OCI-LY1 (cell line): ENCODE data around the gene PDCD6IP.
"Not testable (repeated sequence)": the region's sequence is repeated elsewhere in the genome, so short reads cannot be mapped to it uniquely, and the experiment has no call there.

Source experiments
- H2AFZ ChIP-seq: fragments of 200-600 bp; sonication (generic), shearing (Covaris generic); 2 replicates; pipeline ENCODE4 v1.6.0; 2014; ENCODE audit warnings: antibody characterized with exemption, mild to moderate bottlenecking, low read length
- H3F3A ChIP-seq: fragments of 200-600 bp; sonication (generic), shearing (Covaris generic); 2 replicates; pipeline ENCODE4 v1.6.0; 2014; ENCODE audit warnings: mild to moderate bottlenecking, antibody characterized with exemption, low read length, moderate library complexity; ENCODE audit not compliant: insufficient read depth
- H3K27ac ChIP-seq: fragments of 200-600 bp; sonication (generic); 2 replicates; pipeline ENCODE4 v1.5.1; 2014; ENCODE audit warnings: low read length, mixed run types, mild to moderate bottlenecking, low read depth; ENCODE audit not compliant: poor library complexity, severe bottlenecking
- H3K27me3 ChIP-seq: fragments of 200-600 bp; sonication (generic); 2 replicates; pipeline ENCODE4 v1.6.0; 2014; ENCODE audit warnings: antibody characterized with exemption, mild to moderate bottlenecking, low read length, moderate library complexity; ENCODE audit not compliant: insufficient read depth
- H3K36me3 ChIP-seq: fragments of 200-600 bp; sonication (generic); 2 replicates; pipeline ENCODE4 v1.6.1; 2014; ENCODE audit warnings: mild to moderate bottlenecking, antibody characterized with exemption, low read length, moderate library complexity, mixed read lengths; ENCODE audit not compliant: insufficient read depth
- H3K4me1 ChIP-seq: fragments of 200-600 bp; sonication (generic); 2 replicates; pipeline ENCODE4 v1.5.1; 2014; ENCODE audit warnings: mild to moderate bottlenecking, low read length, moderate library complexity; ENCODE audit not compliant: insufficient read depth, severe bottlenecking
- H3K4me2 ChIP-seq: fragments of 200-600 bp; sonication (generic), shearing (Covaris generic); 2 replicates; pipeline ENCODE4 v1.6.1; 2014; ENCODE audit warnings: low read length
- H3K4me3 ChIP-seq: fragments of 200-600 bp; sonication (generic); 2 replicates; pipeline ENCODE4 v1.5.1; 2014; ENCODE audit warnings: low read length, low read depth, mild to moderate bottlenecking, mixed read lengths; ENCODE audit not compliant: poor library complexity, severe bottlenecking
- H3K79me2 ChIP-seq: fragments of 200-600 bp; shearing (Covaris generic); 2 replicates; pipeline ENCODE4 v1.6.1; 2016; ENCODE audit warnings: mixed run types, low read length, mixed read lengths; ENCODE audit not compliant: insufficient read depth
- H3K9ac ChIP-seq: fragments of 200-600 bp; sonication (generic), shearing (Covaris generic); 2 replicates; pipeline ENCODE4 v1.6.1; 2014; ENCODE audit warnings: mild to moderate bottlenecking, low read length, mixed read lengths
- H3K9me2 ChIP-seq: fragments of 200-600 bp; sonication (generic), shearing (Covaris generic); 2 replicates; pipeline ENCODE4 v1.6.1; 2014; ENCODE audit warnings: low read depth, mild to moderate bottlenecking, low read length, mixed read lengths
- H3K9me3 ChIP-seq: fragments of 200-600 bp; shearing (Covaris generic); 2 replicates; pipeline ENCODE4 v1.6.1; 2014; ENCODE audit warnings: low read length, mixed read lengths
- H4K20me1 ChIP-seq: fragments of 200-600 bp; sonication (generic), shearing (Covaris generic); 2 replicates; pipeline ENCODE4 v1.6.0; 2016; ENCODE audit warnings: mild to moderate bottlenecking, low read length; ENCODE audit not compliant: insufficient read depth
- CTCF ChIP-seq: fragments of 200-600 bp; sonication (generic), shearing (Covaris generic); IDR thresholded peaks from 2 replicates; pipeline ENCODE4 v1.5.1; 2017; ENCODE audit warnings: mild to moderate bottlenecking, antibody characterized with exemption, low read length, moderate library complexity, mixed read lengths
- EZH2 ChIP-seq: fragments of 200-600 bp; sonication (generic), shearing (Covaris generic); IDR thresholded peaks from 2 replicates; pipeline ENCODE4 v1.8.0; 2017; ENCODE audit warnings: borderline replicate concordance, mixed run types, mild to moderate bottlenecking, antibody characterized with exemption, low read length, moderate library complexity, mixed read lengths

Gene PDCD6IP

GRCh38 chr3:33848624-33849347, 50.4 kb downstream of the PDCD6IP start:
- Histone ChIP-seq H4K20me1 (no peaks in the 10 kb centered on the region), H3K27me3 (no peaks in the 10 kb centered on the region), H3K9me2 (no peaks in the 10 kb centered on the region), H3F3A (no peaks in the 10 kb centered on the region), H3K27ac (no peak overlapping the region), H3K4me2 (no peak overlapping the region), H3K9ac (no peak overlapping the region), H3K9me3 (no peaks in the 10 kb centered on the region), H3K36me3 (peaks cover 40% of the 10 kb centered on the region), H2AFZ (no peak overlapping the region), H3K79me2 (no peaks in the 10 kb centered on the region), H3K4me1 (no peaks in the 10 kb centered on the region), H3K4me3 (no peak overlapping the region)
- no peak for TF ChIP-seq EZH2
- TF ChIP-seq CTCF, result no peak

- not testable (repeated sequence) for H3K4me2 ChIP-seq, H3K27ac ChIP-seq, H3K79me2 ChIP-seq, H3K9me2 ChIP-seq, H3K4me3 ChIP-seq, H2AFZ ChIP-seq, H3K9ac ChIP-seq, H3K4me1 ChIP-seq, H3F3A ChIP-seq, H3K27me3 ChIP-seq, H4K20me1 ChIP-seq, H3K9me3 ChIP-seq
- H3K36me3 ChIP-seq, result peaks cover 42% of the 10 kb centered on the region
Measured at GRCh38 chr3:33850599-33850998, 52.2 kb downstream of the PDCD6IP start.

GRCh38 chr3:33855407-33855806, 57.0 kb downstream of the PDCD6IP start:
- not testable (repeated sequence) for H3K9ac ChIP-seq, H2AFZ ChIP-seq, H3K9me3 ChIP-seq, H3F3A ChIP-seq, H3K4me3 ChIP-seq, H3K27me3 ChIP-seq, H3K4me2 ChIP-seq, H3K4me1 ChIP-seq, H3K79me2 ChIP-seq, H3K9me2 ChIP-seq, H4K20me1 ChIP-seq, H3K27ac ChIP-seq
- peaks cover 40% of the 10 kb centered on the region for H3K36me3 ChIP-seq

GRCh38 chr3:33855884-33856546, 57.6 kb downstream of the PDCD6IP start:
- Histone ChIP-seq H3K27me3 (no peaks in the 10 kb centered on the region), H2AFZ (no peak overlapping the region), H4K20me1 (no peaks in the 10 kb centered on the region), H3K27ac (no peak overlapping the region), H3K9ac (no peak overlapping the region), H3K4me3 (no peak overlapping the region), H3K9me3 (no peaks in the 10 kb centered on the region), H3K79me2 (no peaks in the 10 kb centered on the region), H3K4me2 (no peak overlapping the region), H3F3A (no peaks in the 10 kb centered on the region), H3K36me3 (peaks cover 44% of the 10 kb centered on the region), H3K4me1 (no peaks in the 10 kb centered on the region), H3K9me2 (no peaks in the 10 kb centered on the region)
- no peak for TF ChIP-seq EZH2
- TF ChIP-seq CTCF, result no peak

- not testable (repeated sequence) for H3F3A ChIP-seq, H3K4me2 ChIP-seq, H4K20me1 ChIP-seq, H3K79me2 ChIP-seq, H3K27ac ChIP-seq, H3K4me3 ChIP-seq, H2AFZ ChIP-seq, H3K9me3 ChIP-seq, H3K9me2 ChIP-seq, H3K27me3 ChIP-seq, H3K9ac ChIP-seq, H3K4me1 ChIP-seq
- H3K36me3 ChIP-seq, result peaks cover 50% of the 10 kb centered on the region
Measured at GRCh38 chr3:33857701-33858100, 59.3 kb downstream of the PDCD6IP start.
